ENCODE results near the gene PGLYRP4.

The PGLYRP4 gene

DNA sequence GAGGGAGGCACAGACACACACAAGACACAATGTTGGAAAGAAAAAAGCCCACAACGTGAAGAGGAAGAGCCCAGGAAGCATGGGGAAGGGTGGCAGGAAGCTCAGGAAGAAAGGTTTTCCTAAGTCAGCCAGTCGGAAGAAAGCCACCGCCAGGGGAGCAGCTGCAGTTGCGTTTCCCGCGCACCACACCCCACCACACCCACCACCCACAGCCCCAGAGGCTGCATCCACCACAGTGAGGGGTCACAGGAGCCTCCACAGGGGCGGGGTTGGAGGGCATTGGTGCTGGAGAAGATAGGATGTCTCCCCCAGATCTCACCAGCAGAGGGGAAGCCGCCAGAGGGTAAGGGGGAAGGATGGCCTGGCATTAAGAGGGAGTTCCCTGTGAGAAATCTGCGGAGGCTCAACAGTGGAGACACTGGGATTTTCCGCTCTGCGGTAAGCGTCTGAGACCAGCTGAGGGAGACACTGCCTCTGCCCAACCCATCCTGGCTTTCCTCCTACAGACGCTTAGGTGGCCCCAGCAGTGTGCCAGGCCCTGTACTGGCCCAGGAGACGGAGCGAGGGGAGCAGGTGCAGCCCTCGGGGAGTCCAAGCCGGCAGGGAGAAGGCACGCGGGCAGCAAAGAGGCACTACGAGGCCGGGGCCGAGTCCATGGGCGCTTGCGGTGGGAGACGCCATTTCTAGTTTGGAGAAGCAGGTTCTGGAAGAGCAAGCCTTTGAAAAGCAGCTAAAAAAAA, 55.7 kb downstream of the PGLYRP4 start:
- H3K36me3 ChIP-seq: no peaks in the 10 kb centered on the region
- no peak overlapping the region for H3K27ac ChIP-seq
- H3K4me3 ChIP-seq (ENCODE audit: low read depth, low read length): no peak overlapping the region
- no peaks in the 10 kb centered on the region for H3K9me3 ChIP-seq (ENCODE audit: severe bottlenecking)
- peaks cover 11% of the 10 kb centered on the region for H3K27me3 ChIP-seq (ENCODE audit: insufficient read depth, low read depth, severe bottlenecking)
- DNase-seq: no peak
- TF ChIP-seq, protein P1, sequence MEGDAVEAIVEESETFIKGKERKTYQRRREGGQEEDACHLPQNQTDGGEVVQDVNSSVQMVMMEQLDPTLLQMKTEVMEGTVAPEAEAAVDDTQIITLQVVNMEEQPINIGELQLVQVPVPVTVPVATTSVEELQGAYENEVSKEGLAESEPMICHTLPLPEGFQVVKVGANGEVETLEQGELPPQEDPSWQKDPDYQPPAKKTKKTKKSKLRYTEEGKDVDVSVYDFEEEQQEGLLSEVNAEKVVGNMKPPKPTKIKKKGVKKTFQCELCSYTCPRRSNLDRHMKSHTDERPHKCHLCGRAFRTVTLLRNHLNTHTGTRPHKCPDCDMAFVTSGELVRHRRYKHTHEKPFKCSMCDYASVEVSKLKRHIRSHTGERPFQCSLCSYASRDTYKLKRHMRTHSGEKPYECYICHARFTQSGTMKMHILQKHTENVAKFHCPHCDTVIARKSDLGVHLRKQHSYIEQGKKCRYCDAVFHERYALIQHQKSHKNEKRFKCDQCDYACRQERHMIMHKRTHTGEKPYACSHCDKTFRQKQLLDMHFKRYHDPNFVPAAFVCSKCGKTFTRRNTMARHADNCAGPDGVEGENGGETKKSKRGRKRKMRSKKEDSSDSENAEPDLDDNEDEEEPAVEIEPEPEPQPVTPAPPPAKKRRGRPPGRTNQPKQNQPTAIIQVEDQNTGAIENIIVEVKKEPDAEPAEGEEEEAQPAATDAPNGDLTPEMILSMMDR (IDR thresholded peaks at IDR 0.05; ENCODE audit: low read depth, low read length): no peak

DNA sequence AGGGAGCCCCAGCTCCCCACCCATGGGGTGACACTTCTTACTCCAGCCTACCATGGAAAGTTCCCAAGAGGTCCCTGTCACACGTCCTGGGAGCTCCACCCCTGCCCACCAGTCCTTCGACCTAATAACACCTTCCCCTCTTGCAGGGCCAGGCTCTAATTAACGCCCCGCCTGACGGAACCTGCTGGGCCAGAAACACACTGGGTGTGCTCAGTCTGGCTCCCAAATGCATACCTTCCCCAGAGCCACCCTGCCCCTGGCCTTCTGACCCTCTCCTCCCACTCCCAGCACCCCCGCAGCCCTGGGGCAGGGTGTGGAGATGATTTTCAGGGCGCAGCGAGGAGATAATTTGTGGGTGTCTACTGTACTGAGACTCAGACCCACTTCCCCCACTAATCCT, 56.5 kb downstream of the PGLYRP4 start:
- H3K36me3 ChIP-seq: no peaks in the 10 kb centered on the region
- H3K9me3 ChIP-seq (ENCODE audit: severe bottlenecking): no peaks in the 10 kb centered on the region
- no peak overlapping the region for H3K27ac ChIP-seq
- TF ChIP-seq, protein P1 (IDR thresholded peaks at IDR 0.05; ENCODE audit: low read depth, low read length): no peak
- DNase-seq: no peak
- H3K27me3 ChIP-seq (ENCODE audit: insufficient read depth, low read depth, severe bottlenecking): peaks cover 4% of the 10 kb centered on the region
- no peak overlapping the region for H3K4me3 ChIP-seq (ENCODE audit: low read depth, low read length)

DNA sequence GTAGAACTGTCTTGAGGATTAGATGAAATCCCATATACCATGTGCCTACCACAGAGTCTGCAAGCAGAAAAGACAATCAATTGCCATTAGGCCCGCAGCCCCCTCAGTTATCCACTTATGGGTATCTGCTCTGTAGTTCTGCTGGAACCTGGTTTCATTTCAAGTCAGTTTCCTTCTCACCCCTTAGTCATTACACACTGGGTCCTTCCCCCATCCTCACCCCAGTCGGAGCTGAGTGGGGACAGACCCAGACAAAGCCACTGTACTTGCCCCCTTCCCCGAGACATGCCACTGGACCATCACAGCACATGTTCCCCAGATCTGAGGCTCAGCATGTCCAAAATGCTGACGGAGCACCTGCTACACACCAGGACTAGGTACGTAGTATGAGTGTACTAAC, 57.1 kb downstream of the PGLYRP4 start:
- TF ChIP-seq, protein P1 (IDR thresholded peaks at IDR 0.05; ENCODE audit: low read depth, low read length): no peak
- H3K9me3 ChIP-seq (ENCODE audit: severe bottlenecking): no peaks in the 10 kb centered on the region
- no peak overlapping the region for H3K27ac ChIP-seq
- no peaks in the 10 kb centered on the region for H3K36me3 ChIP-seq
- no peaks in the 10 kb centered on the region for H3K27me3 ChIP-seq (ENCODE audit: insufficient read depth, low read depth, severe bottlenecking)
- H3K4me3 ChIP-seq (ENCODE audit: low read depth, low read length): no peak overlapping the region
- no peak for DNase-seq

DNA sequence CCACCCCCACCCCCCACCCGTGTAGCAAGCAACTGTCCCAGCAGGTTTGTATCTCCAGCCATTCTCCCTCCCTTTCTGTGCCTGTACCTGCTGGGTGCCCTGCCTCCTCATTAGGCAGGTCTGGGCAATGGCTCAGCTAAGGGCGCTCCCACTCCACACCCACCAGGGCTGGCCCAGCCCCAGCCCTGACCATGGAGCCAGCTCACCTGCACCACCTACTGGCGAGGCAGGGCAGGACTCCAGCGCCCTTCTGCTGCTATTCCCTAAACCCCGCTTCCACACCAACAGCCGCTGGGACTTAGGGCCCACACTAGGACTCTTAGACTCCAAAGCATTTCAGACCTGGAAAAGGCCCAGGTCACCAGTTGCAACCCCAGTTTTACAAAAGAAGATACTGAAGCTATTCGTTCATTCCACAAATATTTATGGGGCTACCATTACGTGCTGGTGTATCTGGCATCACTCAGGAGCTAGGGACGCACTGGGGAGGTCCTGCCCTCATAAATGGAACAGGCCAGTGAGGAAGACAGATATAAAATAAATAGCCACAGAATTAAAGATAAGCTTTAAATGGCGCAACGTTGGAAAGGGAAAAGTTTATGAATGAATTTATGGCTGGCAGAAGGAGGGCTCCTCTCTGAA, 59.9 kb downstream of the PGLYRP4 start:
- DNase-seq: peak; percentile 77
- no peak overlapping the region for H3K27ac ChIP-seq
- TF ChIP-seq, protein P1 (IDR thresholded peaks at IDR 0.05; ENCODE audit: low read depth, low read length): peak; percentile 99
- no peaks in the 10 kb centered on the region for H3K36me3 ChIP-seq
- no peak overlapping the region for H3K4me3 ChIP-seq (ENCODE audit: low read depth, low read length)
- H3K27me3 ChIP-seq (ENCODE audit: insufficient read depth, low read depth, severe bottlenecking): no peaks in the 10 kb centered on the region
- no peaks in the 10 kb centered on the region for H3K9me3 ChIP-seq (ENCODE audit: severe bottlenecking)

Data from WERI-Rb-1 (cell line).